Measurements from ENCODE around the gene KIF5C.

Gene KIF5C

GRCh38 chr2:149050188-149050587, 175.2 kb downstream of the KIF5C start:
- CTCF ChIA-PET, result interaction anchor here (4.8 kb wide), 1 partner anchor 11 kb away, joined by 31 read pairs; the partner anchor contains the start of gene LYPD6B
- POLR2A ChIA-PET, result no interaction called here
- TF ChIP-seq TRIM28 (IDR thresholded peaks at IDR 0.05; ENCODE audit: borderline replicate concordance, low read length) (no peak), ZBTB21 (tag by site-specific recombination; IDR thresholded peaks at IDR 0.05) (no peak), ZNF785 (tag by site-specific recombination; IDR thresholded peaks at IDR 0.05) (no peak), ZNF350 (tag by site-specific recombination; IDR thresholded peaks at IDR 0.05) (no peak), ZNF292 (tag by site-specific recombination; IDR thresholded peaks at IDR 0.05; ENCODE audit: borderline replicate concordance, low read depth) (no peak), YY1 (tag by site-specific recombination; IDR thresholded peaks at IDR 0.05) (no peak), ZNF10 (tag by site-specific recombination; IDR thresholded peaks at IDR 0.05) (no peak), ZNF157 (tag by site-specific recombination; IDR thresholded peaks at IDR 0.05) (no peak), KLF7 (tag by site-specific recombination; IDR thresholded peaks at IDR 0.05; ENCODE audit: borderline replicate concordance) (no peak), ZNF658 (tag by site-specific recombination; IDR thresholded peaks at IDR 0.05) (no peak), ZNF2 (tag by site-specific recombination; IDR thresholded peaks at IDR 0.05) (no peak), ZNF660 (tag by site-specific recombination; IDR thresholded peaks at IDR 0.05) (no peak), PRDM10 (tag by site-specific recombination; IDR thresholded peaks at IDR 0.05) (no peak), ZNF792 (tag by site-specific recombination; IDR thresholded peaks at IDR 0.05) (no peak), ZNF132 (tag by site-specific recombination; IDR thresholded peaks at IDR 0.05; ENCODE audit: borderline replicate concordance) (no peak), ZBTB44 (tag by site-specific recombination; IDR thresholded peaks at IDR 0.05) (no peak), ZBTB11 (tag by site-specific recombination; conservative IDR thresholded peaks at IDR 0.05; ENCODE audit: low read depth) (no peak), ZNF645 (tag by site-specific recombination; IDR thresholded peaks at IDR 0.05) (no peak), TSHZ1 (tag by site-specific recombination; IDR thresholded peaks at IDR 0.05; ENCODE audit: borderline replicate concordance) (no peak)
- no peaks in the 10 kb centered on the region for H3K36me3 ChIP-seq (ENCODE audit: control insufficient read depth in 2 of 2, insufficient read depth in 1 of 2, low read length in 2 of 2)
- no peaks in the 10 kb centered on the region for H3K4me1 ChIP-seq (ENCODE audit: control insufficient read depth, insufficient read depth, low read length)
- H3K27ac ChIP-seq (ENCODE audit: extremely low read depth, low read depth, low read length), result no peak overlapping the region
- no peaks in the 10 kb centered on the region for H3K9me3 ChIP-seq (ENCODE audit: control insufficient read depth, insufficient read depth, low read depth, low read length)
- no peak overlapping the region for H3K4me3 ChIP-seq (ENCODE audit: low read depth, low read length)
